ENCODE data around the gene UTRN.

UTRN gene

GRCh38 chr6:144307880-144308279 is 22.7 kb downstream of the UTRN start:
- Histone ChIP-seq H3K4me3 (ENCODE audit: low read length) (no peak overlapping the region), H3K4me1 (ENCODE audit: insufficient read depth, low read length) (peaks cover 5% of the 10 kb centered on the region), H2AFZ (ENCODE audit: low read depth, low read length) (no peak overlapping the region)

GRCh38 chr6:144310765-144311164 is 25.6 kb downstream of the UTRN start:
- no peak overlapping the region for H2AFZ ChIP-seq (ENCODE audit: low read depth, low read length)
- H3K4me3 ChIP-seq (ENCODE audit: low read length): no peak overlapping the region
- peaks cover 9% of the 10 kb centered on the region for H3K36me3 ChIP-seq (ENCODE audit: insufficient read depth, low read length)

More at GRCh38 chr6:144307880-144308279, 22.7 kb downstream of the UTRN start:
- Histone ChIP-seq H3K9me3 (ENCODE audit: low read length) (no peaks in the 10 kb centered on the region), H3K27me3 (ENCODE audit: insufficient read depth, low read length) (no peaks in the 10 kb centered on the region), H3K36me3 (ENCODE audit: insufficient read depth, low read length) (peaks cover 9% of the 10 kb centered on the region)

GRCh38 chr6:144311361-144311760 is 26.2 kb downstream of the UTRN start:
- Histone ChIP-seq H2AFZ (ENCODE audit: low read depth, low read length) (no peak overlapping the region), H3K4me1 (ENCODE audit: insufficient read depth, low read length) (peaks cover 5% of the 10 kb centered on the region), H3K4me3 (ENCODE audit: low read length) (no peak overlapping the region), H3K27me3 (ENCODE audit: insufficient read depth, low read length) (no peaks in the 10 kb centered on the region), H3K36me3 (ENCODE audit: insufficient read depth, low read length) (peaks cover 9% of the 10 kb centered on the region), H3K9me3 (ENCODE audit: low read length) (no peaks in the 10 kb centered on the region)

More at GRCh38 chr6:144310765-144311164, 25.6 kb downstream of the UTRN start:
- no peaks in the 10 kb centered on the region for H3K27me3 ChIP-seq (ENCODE audit: insufficient read depth, low read length)
- H3K4me1 ChIP-seq (ENCODE audit: insufficient read depth, low read length): peaks cover 5% of the 10 kb centered on the region
- H3K9me3 ChIP-seq (ENCODE audit: low read length): no peaks in the 10 kb centered on the region

- Histone ChIP-seq H3K36me3 (ENCODE audit: insufficient read depth, low read length) (peaks cover 4% of the 10 kb centered on the region), H2AFZ (ENCODE audit: low read depth, low read length) (no peak overlapping the region), H3K27me3 (ENCODE audit: insufficient read depth, low read length) (no peaks in the 10 kb centered on the region), H3K4me1 (ENCODE audit: insufficient read depth, low read length) (no peaks in the 10 kb centered on the region), H3K9me3 (ENCODE audit: low read length) (no peaks in the 10 kb centered on the region), H3K4me3 (ENCODE audit: low read length) (no peak overlapping the region)
These were observed 28.9 kb downstream of the UTRN start for GRCh38 chr6:144314003-144314485.

GRCh38 chr6:144314562-144314961 is 29.4 kb downstream of the UTRN start:
- Histone ChIP-seq H3K4me1 (ENCODE audit: insufficient read depth, low read length) (no peaks in the 10 kb centered on the region), H2AFZ (ENCODE audit: low read depth, low read length) (no peak overlapping the region), H3K9me3 (ENCODE audit: low read length) (no peaks in the 10 kb centered on the region), H3K27me3 (ENCODE audit: insufficient read depth, low read length) (no peaks in the 10 kb centered on the region), H3K36me3 (ENCODE audit: insufficient read depth, low read length) (peaks cover 4% of the 10 kb centered on the region), H3K4me3 (ENCODE audit: low read length) (no peak overlapping the region)

- Histone ChIP-seq H3K27me3 (ENCODE audit: insufficient read depth, low read length) (no peaks in the 10 kb centered on the region), H3K4me1 (ENCODE audit: insufficient read depth, low read length) (peaks cover under 1% of the 10 kb centered on the region), H3K9me3 (ENCODE audit: low read length) (no peaks in the 10 kb centered on the region), H2AFZ (ENCODE audit: low read depth, low read length) (no peak overlapping the region), H3K4me3 (ENCODE audit: low read length) (no peak overlapping the region), H3K36me3 (ENCODE audit: insufficient read depth, low read length) (no peaks in the 10 kb centered on the region)
These were observed 30.3 kb downstream of the UTRN start for GRCh38 chr6:144315226-144315980.

GRCh38 chr6:144315981-144316861 is 31.1 kb downstream of the UTRN start:
- H2AFZ ChIP-seq (ENCODE audit: low read depth, low read length): no peak overlapping the region
- no peaks in the 10 kb centered on the region for H3K27me3 ChIP-seq (ENCODE audit: insufficient read depth, low read length)
- H3K4me1 ChIP-seq (ENCODE audit: insufficient read depth, low read length): peaks cover 8% of the 10 kb centered on the region
- H3K9me3 ChIP-seq (ENCODE audit: low read length): no peaks in the 10 kb centered on the region
- H3K4me3 ChIP-seq (ENCODE audit: low read length): no peak overlapping the region
- H3K36me3 ChIP-seq (ENCODE audit: insufficient read depth, low read length): no peaks in the 10 kb centered on the region

- Histone ChIP-seq H3K9me3 (ENCODE audit: low read length) (no peaks in the 10 kb centered on the region), H3K4me1 (ENCODE audit: insufficient read depth, low read length) (peaks cover 8% of the 10 kb centered on the region), H3K27me3 (ENCODE audit: insufficient read depth, low read length) (no peaks in the 10 kb centered on the region), H2AFZ (ENCODE audit: low read depth, low read length) (no peak overlapping the region), H3K36me3 (ENCODE audit: insufficient read depth, low read length) (no peaks in the 10 kb centered on the region), H3K4me3 (ENCODE audit: low read length) (no peak overlapping the region)
These were observed 31.7 kb downstream of the UTRN start for GRCh38 chr6:144316862-144317195.

GRCh38 chr6:144317736-144318135 is 32.6 kb downstream of the UTRN start:
- no peak overlapping the region for H2AFZ ChIP-seq (ENCODE audit: low read depth, low read length)
- H3K9me3 ChIP-seq (ENCODE audit: low read length): no peaks in the 10 kb centered on the region
- no peaks in the 10 kb centered on the region for H3K36me3 ChIP-seq (ENCODE audit: insufficient read depth, low read length)
- no peak overlapping the region for H3K4me3 ChIP-seq (ENCODE audit: low read length)
- peaks cover 8% of the 10 kb centered on the region for H3K4me1 ChIP-seq (ENCODE audit: insufficient read depth, low read length)
- H3K27me3 ChIP-seq (ENCODE audit: insufficient read depth, low read length): no peaks in the 10 kb centered on the region

- Histone ChIP-seq H3K27me3 (ENCODE audit: insufficient read depth, low read length) (no peaks in the 10 kb centered on the region), H3K4me3 (ENCODE audit: low read length) (no peak overlapping the region), H2AFZ (ENCODE audit: low read depth, low read length) (no peak overlapping the region), H3K36me3 (ENCODE audit: insufficient read depth, low read length) (no peaks in the 10 kb centered on the region), H3K4me1 (ENCODE audit: insufficient read depth, low read length) (peaks cover 8% of the 10 kb centered on the region), H3K9me3 (ENCODE audit: low read length) (no peaks in the 10 kb centered on the region)
These were observed 34.1 kb downstream of the UTRN start for GRCh38 chr6:144319211-144319610.

- Histone ChIP-seq H3K27me3 (ENCODE audit: insufficient read depth, low read length) (no peaks in the 10 kb centered on the region), H3K9me3 (ENCODE audit: low read length) (peaks cover 2% of the 10 kb centered on the region), H3K4me1 (ENCODE audit: insufficient read depth, low read length) (peaks cover 8% of the 10 kb centered on the region), H3K36me3 (ENCODE audit: insufficient read depth, low read length) (no peaks in the 10 kb centered on the region), H2AFZ (ENCODE audit: low read depth, low read length) (no peak overlapping the region), H3K4me3 (ENCODE audit: low read length) (no peak overlapping the region)
These were observed 35.6 kb downstream of the UTRN start for GRCh38 chr6:144320741-144321140.

- no peaks in the 10 kb centered on the region for H3K36me3 ChIP-seq (ENCODE audit: insufficient read depth, low read length)
- no peaks in the 10 kb centered on the region for H3K27me3 ChIP-seq (ENCODE audit: insufficient read depth, low read length)
- peaks cover 8% of the 10 kb centered on the region for H3K4me1 ChIP-seq (ENCODE audit: insufficient read depth, low read length)
- H2AFZ ChIP-seq (ENCODE audit: low read depth, low read length): no peak overlapping the region
- no peak overlapping the region for H3K4me3 ChIP-seq (ENCODE audit: low read length)
- peaks cover 7% of the 10 kb centered on the region for H3K9me3 ChIP-seq (ENCODE audit: low read length)
These were observed 36.9 kb downstream of the UTRN start for GRCh38 chr6:144321839-144322591.

GRCh38 chr6:144325232-144325631 is 40.1 kb downstream of the UTRN start:
- Histone ChIP-seq H3K27me3 (ENCODE audit: insufficient read depth, low read length) (no peaks in the 10 kb centered on the region), H3K9me3 (ENCODE audit: low read length) (peaks cover 7% of the 10 kb centered on the region), H3K4me3 (ENCODE audit: low read length) (no peak overlapping the region), H2AFZ (ENCODE audit: low read depth, low read length) (no peak overlapping the region), H3K4me1 (ENCODE audit: insufficient read depth, low read length) (peaks cover 8% of the 10 kb centered on the region), H3K36me3 (ENCODE audit: insufficient read depth, low read length) (no peaks in the 10 kb centered on the region)

All from neuron (in vitro differentiated cells).